Heart left ventricle (tissue), 13 donors: ENCODE data around the gene XDH.

Source experiments
- CTCF ChIP-seq, 12 donors: fragments of 200-600 bp; sonication (generic) in 4 of 12; IDR thresholded peaks; one replicate each; pipeline versions ENCODE4 v1.5.0 to v1.8.0; 2018 to 2022; ENCODE audit warnings: antibody characterized with exemption in 12 of 12, mild to moderate bottlenecking in 5 of 12
- POLR2A ChIP-seq, 2 donors: fragments of 450-650 bp; IDR thresholded peaks; one replicate each; pipeline ENCODE4 v1.6.1; 2017; ENCODE audit warnings: antibody characterized with exemption in 2 of 2, mild to moderate bottlenecking in 2 of 2, moderate library complexity in 2 of 2
- donor health status: ischemic (EF 13 %, LVEDD 7.1; RV severe dilation, severe dysfunction).
- donor health status: DM: no; HTN: yes; CAD: no.
- donor health status: DM: no; HTN: no; CAD: no.
- donor health status: ischemic (EF 25% LVEDD 6.9; RV normal size, moderate dysfunction).
- donor health status: ischemic (EF 25% LVEDD 5.7; RV mildly dilated, moderate dysfunction).
- donor health status: ischemic (EF 35%, LVEDD 5.7; RV mildly dilated, moderate dysfunction).
- donor health status: nonischemic (EF 11% LVEDD 7.7; RV severe dilation, severe dysfunction).
- donor health status: DM: yes; HTN: yes; CAD: no.
- donor health status: PGD.
- donor health status: ischemic (EF 29% LVEDD 5.4; RV normal size, mild dysfunction).
- donor health status: nonischemic (EF 23%, LVEDD 6.1; RV moderate dilation, normal function).

GRCh38 chr2:31365348-31365747, 49.2 kb downstream of the XDH start:
- TF ChIP-seq CTCF (IDR thresholded peaks at IDR 0.05) (no peak), POLR2A (IDR thresholded peaks at IDR 0.05) (no peak)
